Head of caudate nucleus (tissue), 42 donors: ENCODE results near the gene CFHR3.
"Not testable (repeated sequence)": the region's sequence is repeated elsewhere in the genome, so short reads cannot be mapped to it uniquely, and the experiment has no call there.

Source experiments
- DNase-seq, 42 donors: peaks; one replicate each; pipeline versions ENCODE4 v3.0.0 to v3.0.0-alpha.2; 2020 to 2021; ENCODE audit warnings: mixed read lengths in 7 of 42
- intact Hi-C: fragments of 100-400 bp; cut with DNase I; formaldehyde crosslinking; loops from one replicate; pipeline ENCODE4 v1.15.0; 2022

The CFHR3 gene

GRCh38 chr1:196827860-196828259 is 53.2 kb downstream of the CFHR3 start:
- DNase-seq, intact Hi-C loops: not testable (repeated sequence)
